Naive thymus-derived CD4-positive, alpha-beta T cell (primary cell): Measurements from ENCODE around the gene THAP7. TPM values are rescaled to one million over a fixed set of nuclear protein-coding genes. Genes with fewer than 3 reads are reported as not detected.
"Not testable (repeated sequence)": the region's sequence is repeated elsewhere in the genome, so short reads cannot be mapped to it uniquely, and the experiment has no call there.

Experiments used
- ATAC-seq: fragments of 150-1000 bp; cut with Tn5 transposase; 2 replicates; pipeline ENCODE4 v1.10.0; 2021; ENCODE audit warnings: mild to moderate bottlenecking, moderate library complexity
- CTCF ChIA-PET: fragments of 350-600 bp; sonication (Branson Sonifier 250); formaldehyde crosslinking; loops from one replicate; lab custom pipeline; 2021; ENCODE audit warnings: antibody characterized with exemption; lab: Charles Lee
- POLR2A ChIA-PET: fragments of 350-600 bp; sonication (Branson Sonifier 250); formaldehyde crosslinking; loops from one replicate; lab custom pipeline; 2021; ENCODE audit warnings: antibody characterized with exemption, inconsistent platforms; lab: Charles Lee
- DNase-seq, 9 donors: peaks; one replicate each; pipeline versions ENCODE4 v3.0.0 to v3.0.0-alpha.2; 2020 to 2022; ENCODE audit warnings: mixed read lengths in 1 of 9
- H3K27ac ChIP-seq: one replicate; pipeline ENCODE4 v1.7.0; 2013; ENCODE audit warnings: mild to moderate bottlenecking, low read depth, low read length, moderate library complexity
- H3K27me3 ChIP-seq, 2 donors: one replicate each; pipeline ENCODE4 v1.7.0; 2013; ENCODE audit warnings: low read length in 2 of 2, mild to moderate bottlenecking in 2 of 2, moderate library complexity in 2 of 2; ENCODE audit not compliant: control insufficient read depth in 2 of 2, insufficient read depth in 2 of 2
- H3K36me3 ChIP-seq, 3 experiments: 1 replicate in 2 of 3; 2 replicates in 1 of 3; pipeline ENCODE4 v1.7.0; 2013; ENCODE audit warnings: low read length in 3 of 3, mild to moderate bottlenecking in 3 of 3, moderate library complexity in 1 of 3; ENCODE audit not compliant: insufficient read depth in 3 of 3, control insufficient read depth in 2 of 3
- H3K4me1 ChIP-seq, 2 donors: one replicate each; pipeline ENCODE4 v1.7.0; 2013; ENCODE audit warnings: low read length in 2 of 2, mild to moderate bottlenecking in 2 of 2, moderate library complexity in 1 of 2; ENCODE audit not compliant: control insufficient read depth in 2 of 2, insufficient read depth in 2 of 2
- H3K4me3 ChIP-seq: 2 replicates; pipeline ENCODE4 v1.7.0; 2013; ENCODE audit warnings: mild to moderate bottlenecking, low read length
- H3K9me3 ChIP-seq, 3 experiments: 1 replicate in 2 of 3; 2 replicates in 1 of 3; pipeline ENCODE4 v1.7.0; 2013; ENCODE audit warnings: low read length in 3 of 3; ENCODE audit not compliant: control insufficient read depth in 2 of 3
- H3K27ac Mint-ChIP-seq, 9 donors: one replicate each; pipeline ENCODE4 v1.8.0; 2020 to 2022; ENCODE audit warnings: mixed read lengths in 9 of 9, mild to moderate bottlenecking in 8 of 9, moderate library complexity in 5 of 9, inconsistent platforms in 2 of 9
- H3K27me3 Mint-ChIP-seq, 5 donors: one replicate each; pipeline ENCODE4 v1.8.0; 2021 to 2022; ENCODE audit warnings: mixed read lengths in 5 of 5, mild to moderate bottlenecking in 1 of 5
- H3K36me3 Mint-ChIP-seq, 5 donors: one replicate each; pipeline ENCODE4 v1.8.0; 2020 to 2022; ENCODE audit warnings: mixed read lengths in 5 of 5, mild to moderate bottlenecking in 3 of 5, inconsistent platforms in 1 of 5
- H3K4me1 Mint-ChIP-seq, 7 donors: one replicate each; pipeline ENCODE4 v1.8.0; 2020 to 2022; ENCODE audit warnings: mixed read lengths in 7 of 7, mild to moderate bottlenecking in 3 of 7, inconsistent platforms in 1 of 7
- H3K4me3 Mint-ChIP-seq, 10 donors: one replicate each; pipeline ENCODE4 v1.8.0; 2020 to 2022; ENCODE audit warnings: mild to moderate bottlenecking in 10 of 10, mixed read lengths in 10 of 10, moderate library complexity in 6 of 10, inconsistent platforms in 2 of 10
- H3K9me3 Mint-ChIP-seq, 11 donors: one replicate each; pipeline ENCODE4 v1.8.0; 2020 to 2022; ENCODE audit warnings: mixed read lengths in 11 of 11, mild to moderate bottlenecking in 4 of 11, inconsistent platforms in 1 of 11, moderate library complexity in 1 of 11
- intact Hi-C, 2 donors: fragments of 100-400 bp; cut with micrococcal nuclease; formaldehyde crosslinking; loops; one replicate each; pipeline ENCODE4 v1.15.1; 2023
- polyA plus RNA-seq, 2 donors: library from polyadenylated mRNA; unstranded; fragments of 300-500 nt; fragmentation: Illumina TruSeq; gene quantifications; one replicate each; pipeline ENCODE4 v1.2.3, GENCODE V29; 2021
- total RNA-seq, 6 experiments: library from RNA in 5 of 6; stranded (reverse) in 5 of 6; gene quantifications; 1 replicate in 5 of 6; 2 replicates in 1 of 6; pipeline ENCODE4 v1.2.3 and lab custom pipeline; 2021 to 2026

THAP7 gene
- total and polyA plus RNA-seq, 7 experiments from 2014 or later, result 25.8 to 73.3 (median 64.7) TPM

DNA sequence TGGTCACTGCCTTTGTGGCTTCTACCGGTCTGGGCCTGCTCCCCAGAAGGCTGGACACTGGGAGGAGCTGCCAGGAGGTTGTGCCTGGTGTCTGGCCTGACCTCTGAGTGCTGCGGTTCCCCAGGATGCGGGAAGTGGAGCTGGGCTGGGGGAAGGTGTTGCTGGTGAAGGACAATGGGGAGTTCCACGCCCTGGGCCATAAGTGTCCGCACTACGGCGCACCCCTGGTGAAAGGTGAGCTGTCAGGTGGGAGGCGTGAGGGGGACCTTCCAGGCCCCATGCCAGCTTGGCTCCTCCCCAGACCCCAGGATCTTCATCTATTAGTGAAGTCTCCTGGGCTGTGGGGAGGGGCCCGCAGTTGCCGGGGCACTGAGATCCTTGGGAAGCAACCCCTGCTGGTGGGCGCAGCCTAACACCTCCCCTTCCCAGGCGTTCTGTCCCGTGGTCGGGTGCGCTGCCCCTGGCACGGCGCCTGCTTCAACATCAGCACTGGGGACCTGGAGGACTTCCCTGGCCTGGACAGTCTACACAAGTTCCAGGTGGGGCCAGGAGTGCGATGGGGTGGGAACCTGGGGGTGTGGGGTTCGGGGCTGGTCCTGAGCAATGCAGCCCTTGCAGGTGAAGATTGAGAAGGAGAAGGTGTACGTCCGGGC is 28.2 kb downstream of the THAP7 start:
- POLR2A ChIA-PET, result interaction anchor here (1.3 kb wide), 1 partner anchor 8 kb away, joined by 4 read pairs; the partner anchor contains the start of gene LZTR1
- no peak overlapping the region for H3K4me3 ChIP-seq
- H3K9me3 ChIP-seq, result peaks cover 0 to 5% (median 0%) of the 10 kb centered on the region in 3 experiments
- CTCF ChIA-PET, result interaction anchor here (1.2 kb wide), 1 partner anchor 152 kb away, joined by 3 read pairs; no protein-coding TSS in a partner anchor
- H3K4me1 Mint-ChIP-seq, result peaks cover 0 to 2% (median under 1%) of the 10 kb centered on the region in 7 donors
- no peak overlapping the region for H3K27ac Mint-ChIP-seq
- peaks cover 0 to 5% (median 0%) of the 10 kb centered on the region in 11 donors for H3K9me3 Mint-ChIP-seq
- ATAC-seq (no peak), DNase-seq (no peak)
- H3K4me3 Mint-ChIP-seq, result no peak overlapping the region
- no peaks in the 10 kb centered on the region for H3K27me3 Mint-ChIP-seq
- no peaks in the 10 kb centered on the region for H3K4me1 ChIP-seq
- no peaks in the 10 kb centered on the region for H3K27me3 ChIP-seq
- no peaks in the 10 kb centered on the region for H3K36me3 Mint-ChIP-seq
- no peak overlapping the region for H3K27ac ChIP-seq
- H3K36me3 ChIP-seq, result no peaks in the 10 kb centered on the region
- intact Hi-C loops, result no loop called here

DNA sequence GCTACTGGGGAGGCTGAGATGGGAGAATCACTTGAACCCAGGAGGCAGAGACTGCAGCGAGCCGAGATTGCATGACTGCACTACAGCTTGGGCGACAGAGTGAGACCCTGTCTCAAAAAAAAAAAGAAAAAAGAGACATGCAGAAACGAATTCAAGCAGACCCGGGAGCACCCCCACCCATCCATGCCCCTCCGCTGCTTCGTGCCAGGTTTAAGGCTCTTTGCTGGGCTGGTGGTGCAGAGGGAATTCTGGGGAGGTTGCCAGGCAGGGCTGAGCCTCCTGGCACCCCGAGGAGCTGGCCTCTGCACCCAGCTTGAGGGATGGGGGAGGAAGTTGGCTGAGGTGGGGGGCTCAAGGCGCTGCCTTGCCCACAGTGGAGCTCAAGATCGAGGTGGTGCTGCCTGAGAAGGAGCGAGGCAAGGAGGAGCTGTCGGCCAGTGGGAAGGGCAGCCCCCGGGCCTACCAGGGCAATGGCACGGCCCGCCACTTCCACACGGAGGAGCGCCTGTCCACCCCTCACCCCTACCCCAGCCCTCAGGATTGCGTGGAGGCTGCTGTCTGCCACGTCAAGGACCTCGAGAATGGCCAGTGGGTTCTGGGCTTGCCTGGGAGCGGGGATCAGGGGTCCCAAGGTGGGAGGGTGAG is 28.9 kb downstream of the THAP7 start:
- Mint-ChIP-seq H3K4me3 (no peak overlapping the region), H3K36me3 (no peaks in the 10 kb centered on the region), H3K4me1 (no peaks in the 10 kb centered on the region), H3K9me3 (peaks cover 0 to 5% (median 0%) of the 10 kb centered on the region in 11 donors), H3K27me3 (no peaks in the 10 kb centered on the region), H3K27ac (no peak overlapping the region)
- Histone ChIP-seq H3K4me3 (no peak overlapping the region), H3K9me3 (no peaks in the 10 kb centered on the region), H3K27me3 (no peaks in the 10 kb centered on the region), H3K4me1 (no peaks in the 10 kb centered on the region), H3K27ac (no peak overlapping the region), H3K36me3 (no peaks in the 10 kb centered on the region)
- ChIA-PET CTCF (no interaction called here), POLR2A (interaction anchor here (1.3 kb wide), 1 partner anchor 9 kb away, joined by 4 read pairs; the partner anchor contains the start of gene LZTR1)
- no peak for ATAC-seq
- intact Hi-C loops, result no loop called here
- no peak for DNase-seq

DNA sequence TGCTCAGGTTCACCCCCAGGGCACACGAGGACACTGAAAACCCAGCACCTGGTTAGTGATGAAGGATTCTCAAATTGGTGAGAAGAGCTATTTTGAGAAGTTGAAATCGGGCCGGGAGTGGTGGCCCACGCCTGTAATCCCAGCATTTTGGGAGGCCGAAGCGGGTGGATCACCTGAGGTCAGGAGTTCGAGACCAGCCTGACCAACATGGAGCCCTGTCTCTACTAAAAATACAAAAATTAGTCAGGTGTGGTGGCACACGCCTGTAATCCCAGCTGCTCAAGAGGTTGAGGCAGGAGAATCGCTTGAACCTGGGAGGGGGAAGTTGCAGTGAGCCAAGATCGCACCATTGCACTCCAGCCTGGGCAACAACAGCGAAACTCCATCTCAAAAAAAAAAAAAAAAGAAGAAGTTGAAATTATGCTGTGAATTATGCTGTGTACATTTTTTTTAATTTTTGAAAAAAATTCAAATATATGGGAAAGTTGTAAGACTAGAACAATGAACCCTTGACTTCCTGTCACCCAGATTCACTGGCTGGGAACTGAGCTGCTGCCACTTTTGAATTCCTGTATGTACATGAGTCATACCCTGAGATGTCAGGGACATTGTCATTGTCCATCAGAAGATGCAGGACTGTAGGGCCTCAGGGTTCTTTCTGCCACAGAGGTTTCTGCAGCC is 29.8 kb downstream of the THAP7 start:
- H3K27me3 Mint-ChIP-seq, H3K4me1 Mint-ChIP-seq, H3K36me3 ChIP-seq, H3K9me3 Mint-ChIP-seq, H3K4me1 ChIP-seq, H3K27ac ChIP-seq, H3K4me3 Mint-ChIP-seq, H3K27ac Mint-ChIP-seq, H3K36me3 Mint-ChIP-seq, DNase-seq, intact Hi-C loops, H3K4me3 ChIP-seq, H3K27me3 ChIP-seq, H3K9me3 ChIP-seq: not testable (repeated sequence)
- ChIA-PET CTCF (interaction anchor here (0.7 kb wide), 1 partner anchor 908 kb away, joined by 3 read pairs; no protein-coding TSS in a partner anchor), POLR2A (interaction anchor here (1.3 kb wide), 2 partner anchors 10 to 31 kb away, joined by 4 read pairs; partner anchors contain the start of gene LZTR1)
- ATAC-seq, result peak; percentile 73

DNA sequence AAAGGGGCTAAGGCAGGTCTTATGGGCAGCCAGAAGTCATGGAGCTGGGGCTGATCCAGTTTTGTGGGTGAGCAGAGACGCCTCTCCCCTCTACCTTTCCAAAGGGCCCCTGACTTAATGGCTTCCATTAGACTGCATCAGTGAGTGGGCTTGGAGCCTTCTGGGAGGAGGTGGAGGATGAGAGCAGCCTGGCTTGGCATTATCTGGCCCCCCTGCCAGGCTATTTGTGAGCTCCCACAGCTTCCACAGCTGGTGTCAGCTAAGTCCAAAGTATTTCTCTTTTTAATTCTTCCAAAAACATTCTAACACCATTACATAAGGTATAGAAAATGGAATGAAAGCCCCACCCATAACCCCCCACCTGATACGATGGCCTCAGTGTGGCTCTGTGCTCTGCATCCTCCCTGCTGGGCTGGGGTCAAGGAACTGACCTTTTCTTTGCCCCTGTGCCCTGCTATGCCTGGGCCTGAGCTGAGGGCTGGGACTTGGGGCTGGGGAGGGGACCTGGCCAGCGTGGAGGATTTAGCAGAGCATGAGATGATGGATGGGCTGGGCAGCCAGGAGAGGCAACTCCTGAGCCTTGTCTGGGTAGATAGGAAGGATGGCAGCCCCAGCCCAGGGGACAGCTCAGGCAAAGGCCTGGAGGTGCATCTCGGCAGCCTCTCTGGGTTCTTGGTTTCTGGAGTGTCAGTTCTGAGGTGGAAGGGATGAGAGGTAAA is 30.8 kb downstream of the THAP7 start:
- peaks cover 0 to 3% (median 0%) of the 10 kb centered on the region in 5 donors for H3K27me3 Mint-ChIP-seq
- no peak overlapping the region for H3K27ac Mint-ChIP-seq
- H3K9me3 ChIP-seq, result no peaks in the 10 kb centered on the region
- no peaks in the 10 kb centered on the region for H3K27me3 ChIP-seq
- intact Hi-C loops, result no loop called here
- H3K4me1 Mint-ChIP-seq, result no peaks in the 10 kb centered on the region
- ChIA-PET POLR2A (interaction anchor here (1.3 kb wide), 1 partner anchor 32 kb away, joined by 4 read pairs; no protein-coding TSS in a partner anchor), CTCF (interaction anchor here (0.6 to 0.7 kb wide), 2 partner anchors 61 to 907 kb away, joined by 3 to 5 read pairs; no protein-coding TSS in a partner anchor)
- no peak overlapping the region for H3K27ac ChIP-seq
- no peak overlapping the region for H3K4me3 Mint-ChIP-seq
- H3K36me3 ChIP-seq, result no peaks in the 10 kb centered on the region
- H3K36me3 Mint-ChIP-seq, result no peaks in the 10 kb centered on the region
- H3K4me3 ChIP-seq, result no peak overlapping the region
- DNase-seq (no peak), ATAC-seq (no peak)
- H3K9me3 Mint-ChIP-seq, result peaks cover 0 to 5% (median 0%) of the 10 kb centered on the region in 11 donors
- H3K4me1 ChIP-seq, result no peaks in the 10 kb centered on the region

DNA sequence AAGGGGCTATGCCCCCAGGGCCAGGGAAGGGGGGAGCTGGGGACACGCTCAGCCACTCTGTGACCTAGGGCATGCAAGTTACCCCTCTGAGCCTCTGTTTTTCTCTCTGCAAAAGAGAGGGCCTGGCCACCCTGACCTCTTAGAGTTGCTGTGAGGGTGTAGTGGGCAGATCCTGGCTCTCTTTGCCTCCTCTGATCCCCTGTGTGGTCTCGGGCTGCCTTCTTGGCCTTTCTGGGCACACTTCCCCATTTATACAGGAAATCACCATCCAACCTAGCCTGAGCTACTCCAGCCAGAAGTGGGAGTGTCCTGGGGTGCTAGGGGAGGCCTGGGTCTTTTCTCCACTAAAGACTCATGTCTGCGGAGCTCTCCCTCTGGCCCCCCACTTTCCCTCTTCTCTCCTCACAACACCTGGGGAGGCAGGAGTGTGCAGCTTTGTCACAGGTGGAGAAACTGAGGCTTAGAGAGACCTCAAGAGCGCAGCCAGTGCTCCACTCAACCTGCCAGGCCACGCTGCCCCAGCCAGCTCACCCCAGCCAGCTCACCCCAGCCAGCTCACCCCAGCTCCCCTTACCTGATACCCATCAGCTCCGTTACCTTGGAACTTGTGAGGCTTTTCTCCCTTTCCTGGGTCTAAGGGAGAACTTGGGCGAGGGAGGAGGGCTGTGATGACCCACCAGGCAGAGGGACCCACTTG is 33.5 kb downstream of the THAP7 start:
- H3K9me3 ChIP-seq, result no peaks in the 10 kb centered on the region
- peaks cover 0 to 5% (median 0%) of the 10 kb centered on the region in 11 donors for H3K9me3 Mint-ChIP-seq
- H3K36me3 ChIP-seq, result no peaks in the 10 kb centered on the region
- no peak overlapping the region for H3K27ac ChIP-seq
- DNase-seq (no peak), ATAC-seq (peak; percentile 55)
- H3K4me1 ChIP-seq, result no peaks in the 10 kb centered on the region
- intact Hi-C loops, result loop anchor here in 1 of 2 donors (10.0 kb wide), 1 partner anchor 146 kb away; no protein-coding TSS in a partner anchor
- peak overlapping the region in 1 of 9 donors; percentile 68 for H3K27ac Mint-ChIP-seq
- no peak overlapping the region for H3K4me3 Mint-ChIP-seq
- CTCF ChIA-PET, result interaction anchor here (0.5 kb wide), 1 partner anchor 550 kb away, joined by 4 read pairs; no protein-coding TSS in a partner anchor
- H3K27me3 ChIP-seq, result no peaks in the 10 kb centered on the region
- H3K27me3 Mint-ChIP-seq, result peaks cover 0 to 24% (median 5%) of the 10 kb centered on the region in 5 donors
- no peak overlapping the region for H3K4me3 ChIP-seq
- POLR2A ChIA-PET, result interaction anchor here (2.3 kb wide), 1 partner anchor 10 kb away, joined by 6 read pairs; no protein-coding TSS in a partner anchor
- H3K36me3 Mint-ChIP-seq, result no peaks in the 10 kb centered on the region
- peaks cover 0 to 12% (median 10%) of the 10 kb centered on the region in 7 donors for H3K4me1 Mint-ChIP-seq
